SK-N-SH (cell line): ENCODE results near the gene TMEM107.
A peak's percentile ranks its signal among the peaks of the same experiment; 100 is the strongest.

Experiments
- EP300 ChIP-seq, 2 experiments: IDR thresholded peaks; 2 replicates each; pipeline versions ENCODE4 v1.4.0 to v1.6.1; 2012; ENCODE audit warnings: borderline replicate concordance in 1 of 2, low read depth in 1 of 2, low read length in 1 of 2
- EZH2phosphoT487 ChIP-seq: fragments of 200-600 bp; sonication (generic); IDR thresholded peaks from 2 replicates; pipeline ENCODE4 v1.6.1; 2017; ENCODE audit warnings: low read depth, mixed run types, mild to moderate bottlenecking, antibody characterized with exemption, moderate library complexity, borderline replicate concordance
- MAX ChIP-seq: IDR thresholded peaks from 2 replicates; pipeline ENCODE4 v1.4.0; 2012; ENCODE audit warnings: low read depth
- NFIC ChIP-seq: IDR thresholded peaks from 2 replicates; pipeline ENCODE4 v1.4.0; 2012; ENCODE audit warnings: borderline replicate concordance
- RAD21 ChIP-seq: IDR thresholded peaks from 2 replicates; pipeline ENCODE4 v1.6.1; 2012; ENCODE audit warnings: mild to moderate bottlenecking, low read length
- SIN3A ChIP-seq: IDR thresholded peaks from 2 replicates; pipeline ENCODE4 v1.6.1; 2012; ENCODE audit warnings: low read depth, mild to moderate bottlenecking, low read length, moderate library complexity, borderline replicate concordance
- YY1 ChIP-seq: IDR thresholded peaks from 2 replicates; pipeline ENCODE4 v1.4.0; 2012; ENCODE audit warnings: low read depth, mild to moderate bottlenecking
- TF ChIP-seq, protein P1 (sequence below): fragments of 200-600 bp; sonication (generic); IDR thresholded peaks from 2 replicates; pipeline ENCODE4 v1.6.1; 2017; ENCODE audit warnings: antibody characterized with exemption, mild to moderate bottlenecking, moderate library complexity
- TF ChIP-seq, protein P2 (sequence below): IDR thresholded peaks from 2 replicates; pipeline ENCODE4 v1.6.1; 2012; ENCODE audit warnings: mild to moderate bottlenecking, low read depth, low read length, moderate library complexity

- TF ChIP-seq SIN3A (no peak), MAX (0 out of 2 replicates have a peak, but pooled peaks have one; percentile 11), RAD21 (no peak), YY1 (no peak), EZH2phosphoT487 (no peak), EP300 (IDR thresholded peaks at IDR 0.05; ENCODE audit: borderline replicate concordance in 1 of 2, low read depth in 1 of 2, low read length in 1 of 2) (no peak), NFIC (no peak)
- TF ChIP-seq, protein P1, sequence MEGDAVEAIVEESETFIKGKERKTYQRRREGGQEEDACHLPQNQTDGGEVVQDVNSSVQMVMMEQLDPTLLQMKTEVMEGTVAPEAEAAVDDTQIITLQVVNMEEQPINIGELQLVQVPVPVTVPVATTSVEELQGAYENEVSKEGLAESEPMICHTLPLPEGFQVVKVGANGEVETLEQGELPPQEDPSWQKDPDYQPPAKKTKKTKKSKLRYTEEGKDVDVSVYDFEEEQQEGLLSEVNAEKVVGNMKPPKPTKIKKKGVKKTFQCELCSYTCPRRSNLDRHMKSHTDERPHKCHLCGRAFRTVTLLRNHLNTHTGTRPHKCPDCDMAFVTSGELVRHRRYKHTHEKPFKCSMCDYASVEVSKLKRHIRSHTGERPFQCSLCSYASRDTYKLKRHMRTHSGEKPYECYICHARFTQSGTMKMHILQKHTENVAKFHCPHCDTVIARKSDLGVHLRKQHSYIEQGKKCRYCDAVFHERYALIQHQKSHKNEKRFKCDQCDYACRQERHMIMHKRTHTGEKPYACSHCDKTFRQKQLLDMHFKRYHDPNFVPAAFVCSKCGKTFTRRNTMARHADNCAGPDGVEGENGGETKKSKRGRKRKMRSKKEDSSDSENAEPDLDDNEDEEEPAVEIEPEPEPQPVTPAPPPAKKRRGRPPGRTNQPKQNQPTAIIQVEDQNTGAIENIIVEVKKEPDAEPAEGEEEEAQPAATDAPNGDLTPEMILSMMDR = no peak
- TF ChIP-seq, protein P2, sequence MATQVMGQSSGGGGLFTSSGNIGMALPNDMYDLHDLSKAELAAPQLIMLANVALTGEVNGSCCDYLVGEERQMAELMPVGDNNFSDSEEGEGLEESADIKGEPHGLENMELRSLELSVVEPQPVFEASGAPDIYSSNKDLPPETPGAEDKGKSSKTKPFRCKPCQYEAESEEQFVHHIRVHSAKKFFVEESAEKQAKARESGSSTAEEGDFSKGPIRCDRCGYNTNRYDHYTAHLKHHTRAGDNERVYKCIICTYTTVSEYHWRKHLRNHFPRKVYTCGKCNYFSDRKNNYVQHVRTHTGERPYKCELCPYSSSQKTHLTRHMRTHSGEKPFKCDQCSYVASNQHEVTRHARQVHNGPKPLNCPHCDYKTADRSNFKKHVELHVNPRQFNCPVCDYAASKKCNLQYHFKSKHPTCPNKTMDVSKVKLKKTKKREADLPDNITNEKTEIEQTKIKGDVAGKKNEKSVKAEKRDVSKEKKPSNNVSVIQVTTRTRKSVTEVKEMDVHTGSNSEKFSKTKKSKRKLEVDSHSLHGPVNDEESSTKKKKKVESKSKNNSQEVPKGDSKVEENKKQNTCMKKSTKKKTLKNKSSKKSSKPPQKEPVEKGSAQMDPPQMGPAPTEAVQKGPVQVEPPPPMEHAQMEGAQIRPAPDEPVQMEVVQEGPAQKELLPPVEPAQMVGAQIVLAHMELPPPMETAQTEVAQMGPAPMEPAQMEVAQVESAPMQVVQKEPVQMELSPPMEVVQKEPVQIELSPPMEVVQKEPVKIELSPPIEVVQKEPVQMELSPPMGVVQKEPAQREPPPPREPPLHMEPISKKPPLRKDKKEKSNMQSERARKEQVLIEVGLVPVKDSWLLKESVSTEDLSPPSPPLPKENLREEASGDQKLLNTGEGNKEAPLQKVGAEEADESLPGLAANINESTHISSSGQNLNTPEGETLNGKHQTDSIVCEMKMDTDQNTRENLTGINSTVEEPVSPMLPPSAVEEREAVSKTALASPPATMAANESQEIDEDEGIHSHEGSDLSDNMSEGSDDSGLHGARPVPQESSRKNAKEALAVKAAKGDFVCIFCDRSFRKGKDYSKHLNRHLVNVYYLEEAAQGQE = peak; percentile 48; the same call in 1 of the 2 replicates
Observed at GRCh38 chr17:8126491-8127066, 49.6 kb downstream of the TMEM107 start.
